Activated T-cell treated with anti-CD3 and anti-CD28 coated beads, Interleukin-2, amount 50 U/mL, for 48 hours (primary cell): ENCODE results near the gene SLC4A8.
A peak's percentile ranks its signal among the peaks of the same experiment; 100 is the strongest.

Experiments used
- DNase-seq, 2 experiments: peaks; one replicate each; pipeline ENCODE4 v3.0.0-alpha.2; 2020

Gene SLC4A8

DNA sequence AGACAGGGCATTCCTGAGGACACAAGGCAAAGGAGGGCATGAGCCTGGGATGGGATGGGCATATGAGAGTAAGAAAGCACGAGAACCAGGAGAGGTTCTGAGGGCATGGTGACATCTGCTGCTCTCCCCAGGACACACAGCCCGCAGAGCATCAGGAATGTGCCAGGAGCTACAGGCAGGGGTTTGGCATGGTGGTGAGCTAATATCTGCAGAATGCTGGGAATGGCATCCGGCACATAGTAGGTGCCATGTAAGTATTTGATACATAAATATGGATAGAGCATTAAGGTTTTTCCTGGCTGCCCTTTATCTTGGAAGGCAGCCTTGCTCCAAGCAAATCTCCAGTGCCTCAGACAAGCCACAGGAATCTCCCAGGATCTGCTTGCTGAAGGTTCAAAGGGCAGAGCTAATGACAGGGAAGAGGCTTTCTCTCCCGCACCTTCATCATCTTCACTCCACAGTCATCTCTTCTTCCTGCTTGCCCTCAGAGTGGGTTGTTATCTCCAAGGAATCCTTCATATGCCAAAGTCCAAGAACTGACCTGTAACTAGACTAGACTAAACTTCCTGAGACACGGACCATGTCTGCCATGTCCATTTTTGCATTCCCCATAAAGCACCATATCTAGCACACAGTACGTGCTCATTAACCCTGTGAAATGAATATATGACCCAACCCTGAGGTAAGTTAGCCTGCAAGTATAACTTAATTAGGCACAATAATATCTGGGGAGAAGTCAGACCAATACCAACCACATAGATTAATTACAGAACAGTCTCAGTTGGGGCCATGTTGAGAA lies 104.4 kb downstream of the SLC4A8 start:
- DNase-seq, result no peak

GRCh38 chr12:51529651-51529970 lies 105.0 kb downstream of the SLC4A8 start:
- no peak for DNase-seq

DNA sequence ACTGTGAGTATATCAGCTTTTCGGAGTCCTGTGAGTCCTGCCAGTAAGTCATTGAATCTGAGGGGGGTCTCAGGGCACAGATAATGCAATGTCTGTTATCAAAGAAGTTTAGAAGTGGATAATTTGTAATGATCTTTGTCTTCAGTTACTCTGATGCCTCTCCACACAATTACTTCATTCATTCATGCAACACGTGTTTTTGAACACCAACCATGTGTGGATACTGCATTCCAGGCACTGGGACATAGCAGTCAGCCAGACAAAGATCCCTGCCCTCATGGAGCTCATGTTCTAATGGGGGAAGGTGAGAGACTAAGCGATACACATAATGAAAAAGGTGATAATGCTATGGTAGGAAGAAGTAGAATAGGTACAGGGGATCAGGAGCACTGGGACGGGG lies 105.6 kb downstream of the SLC4A8 start:
- no peak for DNase-seq

- DNase-seq, result no peak
These were observed 106.8 kb downstream of the SLC4A8 start for GRCh38 chr12:51531284-51531977.

DNA sequence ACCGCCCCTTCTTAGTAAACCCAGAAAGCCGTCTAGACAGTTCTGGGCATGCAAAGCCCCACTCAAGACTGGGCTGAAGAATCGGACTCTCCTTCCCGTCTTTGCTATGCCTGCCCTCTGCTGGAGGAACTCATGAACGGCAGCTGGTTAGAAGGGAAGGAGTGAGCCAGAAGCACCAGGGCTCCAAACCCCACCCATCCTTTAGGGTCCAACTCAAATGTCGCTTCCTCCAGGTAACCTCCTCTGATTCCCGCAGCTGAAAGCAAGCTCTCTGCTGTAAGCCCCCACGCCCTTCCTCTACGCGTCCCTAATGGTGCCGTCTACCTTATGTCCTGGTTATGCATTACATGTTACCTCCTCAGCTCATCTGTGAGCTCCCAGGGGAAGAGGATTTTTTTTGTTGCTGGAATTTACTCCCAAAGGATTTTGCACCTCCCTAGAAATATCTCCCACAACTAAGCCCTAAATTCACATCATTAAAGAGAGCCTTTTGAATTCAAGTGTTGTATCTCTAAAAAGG lies 107.4 kb downstream of the SLC4A8 start:
- peak; percentile 86 for DNase-seq

DNA sequence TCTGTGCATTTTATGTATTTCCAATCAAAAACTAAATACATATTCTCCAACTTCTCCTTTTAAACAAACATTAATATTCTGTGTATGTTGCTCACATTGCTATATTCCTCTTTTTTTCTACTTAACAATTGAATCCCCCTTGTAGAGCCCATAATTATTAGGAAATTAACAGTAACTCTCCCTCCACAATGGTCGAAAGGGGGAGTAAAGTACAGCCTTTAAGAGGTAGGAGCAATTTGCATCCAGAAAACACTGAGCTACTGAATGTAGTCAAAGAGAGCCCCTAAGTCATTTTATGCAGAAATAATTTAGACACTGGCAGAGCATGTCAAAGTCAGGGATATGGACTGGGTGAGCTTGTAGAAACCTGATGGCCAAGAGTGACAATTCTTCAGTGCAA lies 109.2 kb downstream of the SLC4A8 start:
- no peak for DNase-seq

DNA sequence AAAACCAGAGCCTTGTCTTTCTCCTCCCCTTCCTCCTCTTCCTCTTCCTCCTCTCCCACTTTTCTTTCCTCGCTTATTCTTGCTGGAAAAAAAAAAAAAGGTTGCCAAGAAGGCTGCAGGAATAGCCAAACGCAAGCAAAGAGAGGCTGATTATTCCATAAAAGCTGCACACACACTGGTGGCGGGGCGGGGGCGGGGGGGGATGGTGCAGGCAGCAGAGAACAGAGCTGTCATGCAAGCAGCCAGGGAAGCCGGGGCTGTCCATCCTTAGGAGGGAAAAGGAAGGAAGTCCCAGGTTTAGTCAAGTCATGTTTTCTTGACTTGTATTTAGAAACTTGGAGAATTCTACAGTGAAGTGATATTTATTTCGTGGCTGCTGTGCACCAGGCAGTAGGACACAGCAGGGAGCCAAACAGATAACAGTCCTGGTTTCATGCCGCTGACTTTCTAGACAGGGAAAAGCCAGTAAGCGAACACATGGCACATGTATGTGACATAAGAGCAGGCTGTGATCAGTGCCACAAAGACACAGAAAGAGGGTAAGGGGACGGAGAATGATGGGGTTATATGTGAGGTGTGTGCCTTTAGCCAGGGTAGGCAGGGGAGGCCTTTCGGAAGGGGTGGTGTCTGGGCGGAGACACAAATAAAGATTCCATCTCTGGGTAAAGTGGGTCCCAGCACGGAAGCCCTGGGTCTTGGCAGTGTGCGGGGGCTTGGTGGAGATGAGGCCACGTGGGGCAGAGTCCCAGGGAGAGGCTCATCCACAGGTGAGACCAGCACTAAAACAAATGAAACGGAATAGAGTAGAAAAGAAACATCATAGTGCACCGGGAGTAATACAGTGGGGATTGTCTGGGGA lies 109.8 kb downstream of the SLC4A8 start:
- DNase-seq, result no peak

DNA sequence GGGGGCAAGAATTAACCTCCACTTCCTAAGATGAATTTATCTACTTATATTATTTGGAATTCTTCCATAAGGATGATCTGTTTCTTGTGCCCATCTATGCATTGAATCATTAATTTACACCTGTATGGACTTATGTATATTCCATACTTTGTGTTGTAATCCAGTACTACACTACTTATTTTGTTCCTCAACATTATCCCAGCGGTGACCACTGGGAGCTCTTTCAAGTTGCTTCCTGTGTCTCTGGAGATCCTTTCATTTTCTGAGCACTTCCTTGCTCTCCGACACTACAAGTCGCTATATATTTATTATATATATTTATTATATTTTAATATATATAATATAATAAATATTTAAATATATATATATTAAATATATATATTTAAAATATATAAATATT lies 111.5 kb downstream of the SLC4A8 start:
- no peak for DNase-seq

GRCh38 chr12:51538149-51538548 lies 113.5 kb downstream of the SLC4A8 start:
- no peak for DNase-seq

DNA sequence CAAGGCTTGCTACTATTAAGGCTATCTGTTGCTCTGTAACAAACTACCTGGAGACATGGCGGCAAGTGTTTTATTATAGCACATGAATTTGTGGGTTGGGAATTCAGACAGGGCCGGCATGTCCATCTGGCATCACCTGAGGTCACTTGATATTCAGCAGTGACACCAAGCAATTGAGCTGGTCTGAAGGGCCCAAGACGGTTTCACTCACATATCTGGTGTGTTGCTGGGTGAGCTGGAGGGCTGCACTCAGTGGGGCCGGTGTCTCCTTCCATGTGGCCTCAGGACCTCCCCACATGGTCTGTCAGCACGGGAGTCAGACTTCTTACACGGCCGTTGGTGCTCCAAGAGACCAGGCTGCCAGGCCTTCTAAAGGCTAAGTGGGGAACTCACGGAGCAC lies 114.0 kb downstream of the SLC4A8 start:
- no peak for DNase-seq

DNA sequence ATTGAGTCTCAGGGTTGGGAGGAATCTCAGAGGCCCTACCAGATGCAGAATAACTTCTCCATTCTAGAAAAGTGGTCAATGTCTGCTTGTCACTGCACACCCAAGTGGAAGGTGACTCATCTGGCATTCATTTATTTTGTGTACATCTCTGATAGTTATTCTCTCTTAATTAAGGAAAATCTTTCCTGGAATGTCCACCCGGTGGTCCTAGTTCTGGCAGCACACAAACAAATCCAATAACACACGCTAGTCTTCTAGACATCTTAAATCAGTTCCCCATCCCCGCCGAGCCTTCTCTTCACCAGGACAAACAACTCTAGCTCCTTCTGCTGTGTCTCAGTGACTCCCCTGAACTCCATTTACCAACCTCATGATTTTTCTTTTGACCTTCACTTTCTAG lies 116.4 kb downstream of the SLC4A8 start:
- DNase-seq, result no peak

DNA sequence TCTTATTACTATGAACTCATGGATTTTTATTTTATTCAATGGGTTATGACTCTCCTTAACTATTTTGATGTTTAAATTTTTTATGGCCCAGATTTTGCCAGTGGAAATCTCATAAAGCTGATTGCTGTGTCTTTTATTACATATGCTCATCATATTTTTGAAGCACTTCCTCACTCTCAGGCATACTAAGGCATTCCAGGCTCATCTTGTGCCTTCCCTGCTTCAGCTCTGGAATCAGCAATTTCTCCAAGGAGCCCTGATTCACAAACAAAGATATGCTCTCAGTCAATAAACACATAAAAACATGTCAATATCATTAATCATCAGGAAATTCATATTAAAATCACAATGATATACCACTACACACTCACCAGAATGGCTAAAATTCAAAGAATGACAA lies 121.5 kb downstream of the SLC4A8 start:
- DNase-seq, result no peak

DNA sequence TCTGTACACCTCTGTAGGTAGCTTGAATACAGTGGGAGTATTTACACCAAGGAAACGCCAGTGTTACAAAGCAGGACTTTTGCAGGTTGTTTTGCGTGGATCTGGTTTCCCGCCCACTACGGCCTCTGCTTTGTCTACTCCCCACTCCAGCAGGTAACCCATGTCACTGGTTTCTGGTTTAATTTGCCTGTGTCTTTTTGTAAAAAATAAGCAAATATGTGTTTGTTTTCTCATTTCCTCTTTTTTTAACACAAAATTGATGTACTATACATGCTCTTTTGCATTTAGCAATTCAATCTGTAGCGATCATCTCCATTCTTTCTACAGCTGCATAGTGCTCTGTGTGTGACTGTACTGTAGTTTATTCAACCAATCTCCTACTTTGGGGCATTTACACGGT lies 123.0 kb downstream of the SLC4A8 start:
- DNase-seq, result no peak

DNA sequence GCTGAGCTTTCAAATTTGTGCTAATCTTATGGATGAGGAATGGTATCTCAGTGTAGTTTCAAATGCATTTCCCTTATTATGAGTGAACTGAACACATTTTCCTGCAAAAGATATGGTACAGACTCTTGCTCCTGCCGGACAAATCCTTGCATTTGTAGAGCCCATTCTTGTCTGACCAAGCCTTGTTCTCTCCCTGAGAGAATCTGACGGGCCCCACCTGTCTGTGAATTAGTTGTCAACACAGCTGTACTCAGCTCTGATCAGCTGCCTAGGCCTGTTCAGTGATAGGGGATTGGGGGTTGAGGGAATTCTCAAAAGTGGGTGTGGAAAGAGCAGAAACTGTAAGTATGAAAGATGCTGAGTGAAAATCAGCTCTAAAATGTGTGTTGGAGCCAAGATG lies 123.6 kb downstream of the SLC4A8 start:
- DNase-seq, result no peak

DNA sequence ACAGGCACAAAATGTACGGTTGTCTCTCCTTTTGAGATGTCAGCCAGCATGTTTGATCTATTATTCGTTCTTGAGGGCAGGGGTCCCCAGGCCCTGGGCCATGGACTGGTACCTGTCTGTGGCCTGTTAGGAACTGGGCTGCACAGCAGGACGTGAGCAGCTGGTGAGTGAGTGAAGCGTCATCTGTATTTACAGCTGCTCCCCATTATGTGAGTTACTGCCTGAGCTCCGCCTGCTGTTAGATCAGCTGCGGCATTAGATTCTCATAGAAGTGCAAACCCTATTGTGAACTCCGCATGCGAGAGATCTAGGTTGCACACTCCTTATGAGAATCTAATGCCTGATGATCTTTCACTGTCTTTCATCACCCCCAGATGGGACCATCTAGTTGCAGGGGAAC lies 125.0 kb downstream of the SLC4A8 start:
- DNase-seq, result no peak
